ENCODE results near the gene SLK. TPM values are rescaled to one million over a fixed set of nuclear protein-coding genes. Genes with fewer than 3 reads are reported as not detected.
A peak's percentile ranks its signal among the peaks of the same experiment; 100 is the strongest.

The SLK gene
- polyA plus RNA-seq (2013, experiment 1 of 2; ENCODE audit: insufficient read length) = 18.4 TPM
- polyA plus RNA-seq (2013, experiment 2 of 2; ENCODE audit: insufficient read length) = 22.3 TPM

GRCh38 chr10:103966671-103967447 is at the start of gene SLK:
SLK (plus strand) TSS chr10:103967140; CDS start chr10:103967746, 606 bp downstream.
- peak; percentile 89 for DNase-seq

- peak; percentile 62 for DNase-seq
These were observed 49.5 kb upstream of the SLK start for GRCh38 chr10:103917302-103918052.

- peak; percentile 98 for DNase-seq
These were observed 48.7 kb upstream of the SLK start, which contains the start of gene STN1 for GRCh38 chr10:103918053-103918846. STN1 (minus strand) TSS chr10:103918184; CDS start chr10:103917594, 590 bp downstream.

- no peak for DNase-seq
These were observed 47.3 kb upstream of the SLK start for GRCh38 chr10:103919648-103920025.

- no peak for DNase-seq
These were observed 45.7 kb upstream of the SLK start for GRCh38 chr10:103921248-103921647.

- no peak for DNase-seq
These were observed 45.2 kb upstream of the SLK start for GRCh38 chr10:103921750-103922195.

- DNase-seq = no peak
These were observed 44.3 kb upstream of the SLK start for GRCh38 chr10:103922659-103923058.

- no peak for DNase-seq
These were observed 43.4 kb upstream of the SLK start for GRCh38 chr10:103923502-103923901.

GRCh38 chr10:103925591-103925990 is 41.3 kb upstream of the SLK start:
- DNase-seq = no peak

GRCh38 chr10:103926722-103927319 is 40.1 kb upstream of the SLK start:
- DNase-seq = no peak

GRCh38 chr10:103928784-103929183 is 38.2 kb upstream of the SLK start:
- DNase-seq = no peak

- DNase-seq = no peak
These were observed 37.5 kb upstream of the SLK start for GRCh38 chr10:103929381-103929921.

GRCh38 chr10:103930449-103930848 is 36.5 kb upstream of the SLK start:
- no peak for DNase-seq

GRCh38 chr10:103930881-103931280 is 36.1 kb upstream of the SLK start:
- DNase-seq = no peak

GRCh38 chr10:103931603-103932002 is 35.3 kb upstream of the SLK start:
- no peak for DNase-seq

GRCh38 chr10:103932271-103932670 is 34.7 kb upstream of the SLK start:
- DNase-seq = no peak

GRCh38 chr10:103932971-103933370 is 34.0 kb upstream of the SLK start:
- DNase-seq = no peak

GRCh38 chr10:103933557-103934121 is 33.3 kb upstream of the SLK start:
- no peak for DNase-seq

GRCh38 chr10:103934308-103934707 is 32.6 kb upstream of the SLK start:
- no peak for DNase-seq

- no peak for DNase-seq
These were observed 30.9 kb upstream of the SLK start for GRCh38 chr10:103936022-103936421.

- no peak for DNase-seq
These were observed 27.4 kb upstream of the SLK start for GRCh38 chr10:103939522-103939921.

- DNase-seq = no peak
These were observed 25.1 kb upstream of the SLK start for GRCh38 chr10:103941801-103942200.

Measured in fibroblast of skin of scalp (primary cell).